SK-N-SH (cell line): ENCODE measurements around the gene FOXK2. TPM values are rescaled to one million over a fixed set of nuclear protein-coding genes. Genes with fewer than 3 reads are reported as not detected.
A peak's percentile ranks its signal among the peaks of the same experiment; 100 is the strongest.

Experiments used
- CTCF ChIA-PET: fragments of 300-600, 350-600 bp; formaldehyde crosslinking; extraction: SDS; loops from one replicate; lab custom pipeline; 2021; lab: Yijun Ruan, JAX
- POLR2A ChIA-PET: fragments of 350-600 bp; sonication (Branson Sonifier 250); formaldehyde crosslinking; extraction: SDS; loops from one replicate; lab custom pipeline; 2020; ENCODE audit warnings: antibody characterized with exemption, inconsistent platforms; lab: Yijun Ruan, JAX
- DNase-seq: peaks from one replicate; pipeline ENCODE4 v3.0.0; 2012
- H2AFZ ChIP-seq: fragments of 200-600 bp; sonication (generic); 2 replicates; pipeline ENCODE4 v1.8.1; 2016; ENCODE audit warnings: antibody characterized with exemption, mild to moderate bottlenecking, low read depth
- H3F3A ChIP-seq: fragments of 200-600 bp; sonication (generic); replicated peaks from 2 replicates; pipeline ENCODE3; 2016; ENCODE audit warnings: antibody characterized with exemption, mild to moderate bottlenecking; ENCODE audit not compliant: insufficient read depth
- H3K27ac ChIP-seq, 2 experiments: fragments of 200-500 bp in 1 of 2; fragments of 200-600 bp in 1 of 2; sonication (Bioruptor generic) in 1 of 2; sonication (generic), shearing (Covaris generic) in 1 of 2; 2 replicates each; pipeline versions ENCODE4 v1.5.1 to v1.6.1; 2014 to 2016; ENCODE audit warnings: low read depth in 2 of 2, inconsistent platforms in 1 of 2, low read length in 1 of 2, mild to moderate bottlenecking in 1 of 2, mixed read lengths in 1 of 2
- H3K27me3 ChIP-seq: fragments of 200-600 bp; sonication (generic), shearing (Covaris generic); 2 replicates; pipeline ENCODE4 v1.6.1; 2016; ENCODE audit warnings: mixed run types; ENCODE audit not compliant: insufficient read depth
- H3K36me3 ChIP-seq, 2 experiments: fragments of 200-500 bp in 1 of 2; fragments of 200-600 bp in 1 of 2; sonication (Bioruptor generic) in 1 of 2; sonication (generic) in 1 of 2; replicated peaks in 1 of 2; 2 replicates each; pipeline versions ENCODE3 to v1.5.1; 2014 to 2016; ENCODE audit warnings: low read length in 1 of 2, mild to moderate bottlenecking in 1 of 2; ENCODE audit not compliant: insufficient read depth in 2 of 2, control insufficient read depth in 1 of 2
- H3K4me1 ChIP-seq, 2 experiments: fragments of 200-500 bp in 1 of 2; fragments of 200-600 bp in 1 of 2; sonication (Bioruptor generic) in 1 of 2; sonication (generic), shearing (Covaris generic) in 1 of 2; 2 replicates each; pipeline versions ENCODE4 v1.5.1 to v1.6.1; 2014 to 2016; ENCODE audit warnings: low read depth in 1 of 2, low read length in 1 of 2, mixed run types in 1 of 2; ENCODE audit not compliant: insufficient read depth in 2 of 2, control insufficient read depth in 1 of 2
- H3K4me2 ChIP-seq: fragments of 200-600 bp; sonication (generic), shearing (Covaris generic); 2 replicates; pipeline ENCODE4 v1.6.1; 2017; ENCODE audit warnings: mixed run types
- H3K4me3 ChIP-seq, 2 experiments: fragments of 200-500 bp in 1 of 2; fragments of 200-600 bp in 1 of 2; sonication (Bioruptor generic) in 1 of 2; sonication (generic), shearing (Covaris generic) in 1 of 2; 2 replicates each; pipeline versions ENCODE4 v1.5.1 to v1.8.1; 2014 to 2016; ENCODE audit warnings: low read depth in 2 of 2, inconsistent platforms in 1 of 2, low read length in 1 of 2, mild to moderate bottlenecking in 1 of 2, mixed read lengths in 1 of 2, moderate library complexity in 1 of 2
- H3K79me2 ChIP-seq: fragments of 200-600 bp; sonication (generic); 2 replicates; pipeline ENCODE4 v1.8.1; 2017; ENCODE audit warnings: mild to moderate bottlenecking; ENCODE audit not compliant: insufficient read depth
- H3K9ac ChIP-seq: fragments of 200-600 bp; sonication (generic); 2 replicates; pipeline ENCODE4 v1.6.1; 2017; ENCODE audit warnings: mixed run types
- H3K9me2 ChIP-seq: fragments of 200-600 bp; sonication (generic); 2 replicates; pipeline ENCODE4 v1.6.1; 2017; ENCODE audit warnings: mixed run types
- H3K9me3 ChIP-seq: fragments of 200-600 bp; sonication (generic); 2 replicates; pipeline ENCODE4 v1.6.1; 2017; ENCODE audit warnings: mixed run types, mild to moderate bottlenecking, moderate library complexity
- H4K20me1 ChIP-seq: fragments of 200-600 bp; sonication (generic); 2 replicates; pipeline ENCODE4 v1.6.1; 2017; ENCODE audit warnings: mild to moderate bottlenecking, mixed run types; ENCODE audit not compliant: insufficient read depth
- CHD2 ChIP-seq: fragments of 150-350 bp; IDR thresholded peaks from 2 replicates; pipeline ENCODE4 v1.6.1; 2018; ENCODE audit warnings: low read length; ENCODE audit not compliant: partially characterized antibody
- EZH2phosphoT487 ChIP-seq: fragments of 200-600 bp; sonication (generic); IDR thresholded peaks from 2 replicates; pipeline ENCODE4 v1.6.1; 2017; ENCODE audit warnings: low read depth, mixed run types, mild to moderate bottlenecking, antibody characterized with exemption, moderate library complexity, borderline replicate concordance
- FOXJ3 ChIP-seq: sonication (generic); formaldehyde crosslinking; IDR thresholded peaks from 2 replicates; pipeline ENCODE4 v1.5.1; 2020; ENCODE audit warnings: mild to moderate bottlenecking, missing genetic modification reagents
- JUND ChIP-seq: IDR thresholded peaks from 2 replicates; pipeline ENCODE4 v1.4.0; 2012
- NFIC ChIP-seq: IDR thresholded peaks from 2 replicates; pipeline ENCODE4 v1.4.0; 2012; ENCODE audit warnings: borderline replicate concordance
- RFX5 ChIP-seq: IDR thresholded peaks from 2 replicates; pipeline ENCODE4 v1.6.1; 2012; ENCODE audit warnings: mild to moderate bottlenecking, improper control_type of control experiment, low read length
- YY1 ChIP-seq: IDR thresholded peaks from 2 replicates; pipeline ENCODE4 v1.4.0; 2012; ENCODE audit warnings: low read depth, mild to moderate bottlenecking
- WGBS: methylation state at CpG from one replicate; pipeline ENCODE4 v1.1.6; 2017; ENCODE audit warnings: low lambda C conversion rate; 5-methylcytosine and 5-hydroxymethylcytosine counted together
- polyA plus RNA-seq, 3 experiments: library from polyadenylated mRNA; depleted of rRNA; stranded (reverse); fragments of >200 nt; gene quantifications; 2 replicates each; pipeline ENCODE4 v1.2.3, GENCODE V29; 2012
- TF ChIP-seq, protein P1 (sequence below): IDR thresholded peaks from 2 replicates; pipeline ENCODE4; 2012
- TF ChIP-seq, protein P2 (sequence below): fragments of 200-600 bp; sonication (generic); IDR thresholded peaks from 2 replicates; pipeline ENCODE4 v1.6.1; 2017; ENCODE audit warnings: antibody characterized with exemption, mild to moderate bottlenecking, moderate library complexity
- TF ChIP-seq, protein P3 (sequence below): fragments of 150-350 bp; IDR thresholded peaks from 2 replicates; pipeline ENCODE4 v1.6.1; 2016; ENCODE audit warnings: mild to moderate bottlenecking, low read depth, low read length

The FOXK2 gene
- polyA plus RNA-seq, 1 of the 3 experiments (the other 2 are of a cell fraction): 36.4 TPM

DNA sequence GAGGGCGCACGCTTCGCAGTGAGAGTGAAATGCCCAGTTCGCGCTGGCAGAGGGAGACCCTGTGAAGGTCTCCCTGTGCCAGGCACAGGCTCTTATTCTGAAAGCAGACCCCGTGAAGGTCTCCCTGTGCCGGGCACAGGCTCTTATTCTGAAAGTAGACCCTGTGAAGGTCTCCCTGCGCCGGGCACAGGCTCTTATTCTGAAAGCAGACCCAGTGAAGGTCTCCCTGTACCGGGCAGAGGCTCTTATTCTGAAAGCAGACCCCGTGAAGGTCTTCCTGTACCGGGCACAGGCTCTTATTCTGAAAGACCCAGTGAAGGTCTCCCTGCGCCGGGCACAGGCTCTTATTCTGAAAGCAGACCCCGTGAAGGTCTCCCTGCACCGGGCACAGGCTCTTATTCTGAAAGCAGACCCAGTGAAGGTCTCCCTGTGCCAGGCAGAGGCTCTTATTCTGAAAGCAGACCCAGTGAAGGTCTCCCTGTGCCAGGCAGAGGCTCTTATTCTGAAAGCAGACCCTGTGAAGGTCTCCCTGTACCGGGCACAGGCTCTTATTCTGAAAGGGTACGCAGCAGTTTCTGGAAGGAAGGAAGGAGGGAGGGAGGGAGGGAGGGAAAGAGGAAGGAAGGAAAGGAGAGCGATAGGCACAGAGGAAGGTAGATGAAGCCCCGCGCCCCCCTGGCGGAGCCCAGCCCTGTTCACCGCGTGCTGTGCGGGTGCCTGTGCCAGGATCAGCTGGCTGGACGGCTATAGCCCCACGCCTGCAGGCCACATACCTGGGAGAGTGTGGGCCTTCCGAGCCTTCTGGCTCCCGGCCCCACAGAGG, 73.4 kb downstream of the FOXK2 start (continued):
- TF ChIP-seq, protein P1, sequence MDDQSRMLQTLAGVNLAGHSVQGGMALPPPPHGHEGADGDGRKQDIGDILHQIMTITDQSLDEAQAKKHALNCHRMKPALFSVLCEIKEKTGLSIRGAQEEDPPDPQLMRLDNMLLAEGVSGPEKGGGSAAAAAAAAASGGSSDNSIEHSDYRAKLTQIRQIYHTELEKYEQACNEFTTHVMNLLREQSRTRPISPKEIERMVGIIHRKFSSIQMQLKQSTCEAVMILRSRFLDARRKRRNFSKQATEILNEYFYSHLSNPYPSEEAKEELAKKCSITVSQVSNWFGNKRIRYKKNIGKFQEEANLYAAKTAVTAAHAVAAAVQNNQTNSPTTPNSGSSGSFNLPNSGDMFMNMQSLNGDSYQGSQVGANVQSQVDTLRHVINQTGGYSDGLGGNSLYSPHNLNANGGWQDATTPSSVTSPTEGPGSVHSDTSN: peak; percentile 28; the same call in 1 of the 2 replicates
- TF ChIP-seq YY1: no peak
- TF ChIP-seq FOXJ3 (CRISPR knock-in tag): no peak
- TF ChIP-seq, protein P2, sequence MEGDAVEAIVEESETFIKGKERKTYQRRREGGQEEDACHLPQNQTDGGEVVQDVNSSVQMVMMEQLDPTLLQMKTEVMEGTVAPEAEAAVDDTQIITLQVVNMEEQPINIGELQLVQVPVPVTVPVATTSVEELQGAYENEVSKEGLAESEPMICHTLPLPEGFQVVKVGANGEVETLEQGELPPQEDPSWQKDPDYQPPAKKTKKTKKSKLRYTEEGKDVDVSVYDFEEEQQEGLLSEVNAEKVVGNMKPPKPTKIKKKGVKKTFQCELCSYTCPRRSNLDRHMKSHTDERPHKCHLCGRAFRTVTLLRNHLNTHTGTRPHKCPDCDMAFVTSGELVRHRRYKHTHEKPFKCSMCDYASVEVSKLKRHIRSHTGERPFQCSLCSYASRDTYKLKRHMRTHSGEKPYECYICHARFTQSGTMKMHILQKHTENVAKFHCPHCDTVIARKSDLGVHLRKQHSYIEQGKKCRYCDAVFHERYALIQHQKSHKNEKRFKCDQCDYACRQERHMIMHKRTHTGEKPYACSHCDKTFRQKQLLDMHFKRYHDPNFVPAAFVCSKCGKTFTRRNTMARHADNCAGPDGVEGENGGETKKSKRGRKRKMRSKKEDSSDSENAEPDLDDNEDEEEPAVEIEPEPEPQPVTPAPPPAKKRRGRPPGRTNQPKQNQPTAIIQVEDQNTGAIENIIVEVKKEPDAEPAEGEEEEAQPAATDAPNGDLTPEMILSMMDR: no peak
- TF ChIP-seq, protein P3, sequence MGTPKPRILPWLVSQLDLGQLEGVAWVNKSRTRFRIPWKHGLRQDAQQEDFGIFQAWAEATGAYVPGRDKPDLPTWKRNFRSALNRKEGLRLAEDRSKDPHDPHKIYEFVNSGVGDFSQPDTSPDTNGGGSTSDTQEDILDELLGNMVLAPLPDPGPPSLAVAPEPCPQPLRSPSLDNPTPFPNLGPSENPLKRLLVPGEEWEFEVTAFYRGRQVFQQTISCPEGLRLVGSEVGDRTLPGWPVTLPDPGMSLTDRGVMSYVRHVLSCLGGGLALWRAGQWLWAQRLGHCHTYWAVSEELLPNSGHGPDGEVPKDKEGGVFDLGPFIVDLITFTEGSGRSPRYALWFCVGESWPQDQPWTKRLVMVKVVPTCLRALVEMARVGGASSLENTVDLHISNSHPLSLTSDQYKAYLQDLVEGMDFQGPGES: no peak
- no peak for TF ChIP-seq RFX5
- no peak for TF ChIP-seq CHD2
- no peak for TF ChIP-seq EZH2phosphoT487
- TF ChIP-seq NFIC: peak; percentile 68; the same call in 1 of the 2 replicates

GRCh38 chr17:82593590-82594087, 74.1 kb downstream of the FOXK2 start:
- peak; percentile 64 for DNase-seq
- ChIA-PET POLR2A (no interaction called here), CTCF (interaction anchor here (0.9 to 1.6 kb wide), 2 partner anchors 10 to 15 kb away, joined by 3 read pairs; no protein-coding TSS in a partner anchor)
- peaks cover 7% of the 10 kb centered on the region for H4K20me1 ChIP-seq
- H3K4me2 ChIP-seq: peak overlapping the region; percentile 79
- H3K9me2 ChIP-seq: no peaks in the 10 kb centered on the region
- WGBS: 56% methylated on average over 16 of the region's 29 CpGs
- H2AFZ ChIP-seq: no peak overlapping the region
- no peaks in the 10 kb centered on the region for H3K27me3 ChIP-seq
- peaks cover 23 to 40% of the 10 kb centered on the region in 2 experiments for H3K36me3 ChIP-seq
- H3K4me1 ChIP-seq: peaks cover 8 to 31% of the 10 kb centered on the region in 2 experiments; a peak in 2 of 4 replicates
- H3K9me3 ChIP-seq: no peaks in the 10 kb centered on the region
- H3K4me3 ChIP-seq: peak overlapping the region; percentile 53 to 61
- H3K27ac ChIP-seq: peak overlapping the region; percentile 65 to 92; a peak in 3 of 4 replicates
- peaks cover 49% of the 10 kb centered on the region for H3F3A ChIP-seq
- TF ChIP-seq, protein P2: 0 out of 2 replicates have a peak, but pooled peaks have one; percentile 12
- TF ChIP-seq JUND: no peak
- H3K9ac ChIP-seq: peak overlapping the region; percentile 54
- H3K79me2 ChIP-seq: peaks cover 26% of the 10 kb centered on the region; the same call in 1 of the 2 replicates
